ENCODE results near the gene CALR3.

DNA sequence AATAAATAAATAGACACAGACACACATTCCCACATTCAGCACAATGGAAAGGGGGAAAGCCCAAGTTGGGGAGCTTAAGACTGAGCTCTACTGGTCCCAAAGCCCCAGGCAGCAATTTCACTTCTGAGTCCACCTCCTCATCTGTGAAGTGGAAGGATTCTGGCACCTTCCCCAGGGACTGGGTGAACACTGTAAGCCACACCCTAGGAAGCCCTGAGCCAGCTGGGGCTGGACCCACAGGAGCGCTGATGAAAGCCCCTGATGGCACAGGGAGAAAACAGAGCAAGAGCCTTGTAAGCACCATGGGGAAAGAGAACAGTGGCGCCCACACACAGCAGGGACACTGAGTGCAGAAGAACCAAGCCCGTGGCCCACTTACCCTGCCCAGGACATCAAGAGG, 62.0 kb downstream of the CALR3 start:
- TF ChIP-seq, protein P1, sequence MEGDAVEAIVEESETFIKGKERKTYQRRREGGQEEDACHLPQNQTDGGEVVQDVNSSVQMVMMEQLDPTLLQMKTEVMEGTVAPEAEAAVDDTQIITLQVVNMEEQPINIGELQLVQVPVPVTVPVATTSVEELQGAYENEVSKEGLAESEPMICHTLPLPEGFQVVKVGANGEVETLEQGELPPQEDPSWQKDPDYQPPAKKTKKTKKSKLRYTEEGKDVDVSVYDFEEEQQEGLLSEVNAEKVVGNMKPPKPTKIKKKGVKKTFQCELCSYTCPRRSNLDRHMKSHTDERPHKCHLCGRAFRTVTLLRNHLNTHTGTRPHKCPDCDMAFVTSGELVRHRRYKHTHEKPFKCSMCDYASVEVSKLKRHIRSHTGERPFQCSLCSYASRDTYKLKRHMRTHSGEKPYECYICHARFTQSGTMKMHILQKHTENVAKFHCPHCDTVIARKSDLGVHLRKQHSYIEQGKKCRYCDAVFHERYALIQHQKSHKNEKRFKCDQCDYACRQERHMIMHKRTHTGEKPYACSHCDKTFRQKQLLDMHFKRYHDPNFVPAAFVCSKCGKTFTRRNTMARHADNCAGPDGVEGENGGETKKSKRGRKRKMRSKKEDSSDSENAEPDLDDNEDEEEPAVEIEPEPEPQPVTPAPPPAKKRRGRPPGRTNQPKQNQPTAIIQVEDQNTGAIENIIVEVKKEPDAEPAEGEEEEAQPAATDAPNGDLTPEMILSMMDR (IDR thresholded peaks at IDR 0.05; ENCODE audit: insufficient read depth, low read length, poor library complexity, severe bottlenecking): no peak
- no peak for TF ChIP-seq EZH2phosphoT487 (conservative IDR thresholded peaks at IDR 0.05; ENCODE audit: low read length)

Measured in SU-DHL-6 (cell line).